ENCODE measurements around the gene STIM2. TPM values are rescaled to one million over a fixed set of nuclear protein-coding genes. Genes with fewer than 3 reads are reported as not detected.

Gene STIM2
- total and polyA plus RNA-seq, 7 donors, result 2.4 to 8.4 (median 4.9) TPM

DNA sequence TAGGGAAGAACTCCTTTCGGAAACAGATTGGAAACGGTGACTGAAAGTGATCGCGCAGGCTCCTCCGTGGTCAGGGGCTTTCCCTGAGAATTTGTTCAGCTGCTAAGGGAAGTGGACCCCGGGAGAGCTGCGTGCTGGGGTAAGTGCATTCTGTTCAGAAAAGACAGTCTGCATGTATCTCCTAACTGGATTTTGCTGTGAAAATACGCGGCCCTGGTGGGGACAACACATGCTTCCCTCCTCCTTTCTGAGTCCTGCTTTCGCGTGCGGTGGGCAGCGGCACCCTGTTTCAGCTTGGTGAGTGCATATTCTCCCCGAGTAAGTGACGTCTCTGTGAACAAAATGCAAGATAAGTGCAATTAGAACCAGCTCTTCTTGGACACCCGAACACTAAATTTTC is 195.6 kb downstream of the STIM2 start:
- intact Hi-C loops (cut with DNase I), result no loop called here
- ATAC-seq (no peak), DNase-seq (no peak)
- Histone ChIP-seq H3K27me3 (ENCODE audit: insufficient read depth in 3 of 3, low read length in 2 of 3) (no peaks in the 10 kb centered on the region), H3K27ac (no peak overlapping the region), H3K4me3 (no peak overlapping the region), H3K36me3 (ENCODE audit: insufficient read depth in 1 of 2, low read depth in 1 of 2) (no peaks in the 10 kb centered on the region), H3K9me3 (no peaks in the 10 kb centered on the region), H3K4me1 (no peaks in the 10 kb centered on the region)
- TF ChIP-seq, protein P1, sequence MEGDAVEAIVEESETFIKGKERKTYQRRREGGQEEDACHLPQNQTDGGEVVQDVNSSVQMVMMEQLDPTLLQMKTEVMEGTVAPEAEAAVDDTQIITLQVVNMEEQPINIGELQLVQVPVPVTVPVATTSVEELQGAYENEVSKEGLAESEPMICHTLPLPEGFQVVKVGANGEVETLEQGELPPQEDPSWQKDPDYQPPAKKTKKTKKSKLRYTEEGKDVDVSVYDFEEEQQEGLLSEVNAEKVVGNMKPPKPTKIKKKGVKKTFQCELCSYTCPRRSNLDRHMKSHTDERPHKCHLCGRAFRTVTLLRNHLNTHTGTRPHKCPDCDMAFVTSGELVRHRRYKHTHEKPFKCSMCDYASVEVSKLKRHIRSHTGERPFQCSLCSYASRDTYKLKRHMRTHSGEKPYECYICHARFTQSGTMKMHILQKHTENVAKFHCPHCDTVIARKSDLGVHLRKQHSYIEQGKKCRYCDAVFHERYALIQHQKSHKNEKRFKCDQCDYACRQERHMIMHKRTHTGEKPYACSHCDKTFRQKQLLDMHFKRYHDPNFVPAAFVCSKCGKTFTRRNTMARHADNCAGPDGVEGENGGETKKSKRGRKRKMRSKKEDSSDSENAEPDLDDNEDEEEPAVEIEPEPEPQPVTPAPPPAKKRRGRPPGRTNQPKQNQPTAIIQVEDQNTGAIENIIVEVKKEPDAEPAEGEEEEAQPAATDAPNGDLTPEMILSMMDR (IDR thresholded peaks at IDR 0.05), result no peak
- WGBS, 3 donors, result 88 to 94% (median 91%) methylated on average over 16 of the region's 16 CpGs

DNA sequence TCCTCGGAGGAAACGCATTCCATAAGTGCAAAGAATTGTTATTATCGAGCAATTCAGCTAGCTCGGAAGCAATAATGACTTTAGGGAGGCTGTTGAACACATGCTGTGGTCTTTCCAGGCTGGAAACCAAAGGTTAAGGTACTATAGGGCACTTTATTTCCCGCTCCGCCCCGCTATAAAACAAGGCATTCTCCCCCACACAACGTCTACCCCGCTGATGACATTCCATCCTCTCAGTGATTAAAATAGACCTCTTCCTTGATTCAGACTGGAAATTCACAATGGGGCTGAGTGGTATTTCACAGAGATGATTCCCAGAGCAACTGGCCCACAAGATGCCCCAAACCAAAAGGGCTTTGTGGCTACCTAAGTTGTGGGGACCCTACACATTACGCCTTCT is 196.4 kb downstream of the STIM2 start:
- no peak for ATAC-seq
- Histone ChIP-seq H3K36me3 (ENCODE audit: insufficient read depth in 1 of 2, low read depth in 1 of 2) (no peaks in the 10 kb centered on the region), H3K4me1 (no peaks in the 10 kb centered on the region), H3K4me3 (no peak overlapping the region), H3K9me3 (no peaks in the 10 kb centered on the region), H3K27ac (no peak overlapping the region), H3K27me3 (ENCODE audit: insufficient read depth in 3 of 3, low read length in 2 of 3) (no peaks in the 10 kb centered on the region)
- no peak for DNase-seq
- WGBS, 3 donors, result 77 to 79% (median 77%) methylated on average over 10 of the region's 10 CpGs
- TF ChIP-seq, protein P1 (IDR thresholded peaks at IDR 0.05), result no peak
- intact Hi-C loops (cut with DNase I), result no loop called here

DNA sequence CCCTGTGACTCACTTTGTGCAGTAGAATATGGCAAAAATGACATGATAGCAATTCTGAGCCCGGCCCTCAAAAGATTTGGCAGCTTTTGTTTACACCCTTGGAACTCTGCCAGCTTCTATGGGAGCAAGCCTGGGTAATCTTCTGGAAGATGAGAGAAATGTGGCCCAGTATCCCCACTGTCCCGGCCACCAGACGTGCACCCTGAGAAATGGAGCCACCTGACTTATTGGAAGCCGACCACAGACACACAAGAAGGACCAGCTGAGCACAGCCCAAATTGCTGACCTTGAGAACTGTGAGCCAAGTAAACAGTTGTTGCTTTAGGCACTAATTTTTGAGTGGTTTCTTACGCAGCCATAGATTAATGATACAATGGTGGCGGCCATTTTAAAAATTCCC is 197.0 kb downstream of the STIM2 start:
- intact Hi-C loops (cut with DNase I), result no loop called here
- TF ChIP-seq, protein P1 (IDR thresholded peaks at IDR 0.05), result no peak
- Histone ChIP-seq H3K27ac (no peak overlapping the region), H3K27me3 (ENCODE audit: insufficient read depth in 3 of 3, low read length in 2 of 3) (no peaks in the 10 kb centered on the region), H3K9me3 (no peaks in the 10 kb centered on the region), H3K4me1 (no peaks in the 10 kb centered on the region), H3K4me3 (no peak overlapping the region), H3K36me3 (ENCODE audit: insufficient read depth in 1 of 2, low read depth in 1 of 2) (no peaks in the 10 kb centered on the region)
- WGBS, 3 donors, result 69 to 71% (median 70%) methylated on average over 6 of the region's 6 CpGs
- ATAC-seq (no peak), DNase-seq (no peak)

DNA sequence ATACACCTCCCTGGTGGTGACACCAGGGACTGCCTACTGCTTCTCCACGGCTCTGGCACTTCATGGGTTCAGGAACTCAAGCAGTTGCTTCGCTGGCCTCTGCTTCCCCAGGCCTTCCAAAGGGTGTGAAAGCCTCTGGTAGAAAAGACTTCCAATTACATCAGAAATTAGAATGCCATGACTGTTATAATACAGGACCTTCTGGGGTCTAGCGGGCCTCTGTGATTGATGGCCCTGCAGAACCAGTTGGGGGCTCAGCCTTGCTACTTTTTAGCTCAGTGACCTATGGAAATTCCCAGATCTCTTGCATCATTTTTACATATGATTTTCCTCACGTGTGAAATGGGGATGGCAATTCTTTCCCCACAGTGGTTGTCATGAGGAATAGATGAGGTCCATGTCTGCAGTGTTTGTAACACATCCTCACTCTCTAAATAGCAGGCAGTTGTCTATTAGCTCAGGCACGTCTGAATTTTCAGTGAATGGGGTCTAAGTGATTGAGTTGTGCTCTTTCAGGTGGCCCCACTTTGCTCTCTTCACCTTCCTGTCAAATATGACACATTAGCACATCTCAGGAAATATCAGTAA is 198.3 kb downstream of the STIM2 start:
- DNase-seq (no peak), ATAC-seq (no peak)
- H3K9me3 ChIP-seq, result no peaks in the 10 kb centered on the region
- no peaks in the 10 kb centered on the region for H3K4me1 ChIP-seq
- no peak overlapping the region for H3K27ac ChIP-seq
- no peaks in the 10 kb centered on the region for H3K27me3 ChIP-seq (ENCODE audit: insufficient read depth in 3 of 3, low read length in 2 of 3)
- H3K4me3 ChIP-seq, result no peak overlapping the region
- no peaks in the 10 kb centered on the region for H3K36me3 ChIP-seq (ENCODE audit: insufficient read depth in 1 of 2, low read depth in 1 of 2)
- TF ChIP-seq, protein P1 (IDR thresholded peaks at IDR 0.05), result no peak
- WGBS, 3 donors, result 38 to 62% (median 52%) methylated on average over 5 of the region's 5 CpGs
- intact Hi-C loops (cut with DNase I), result no loop called here

DNA sequence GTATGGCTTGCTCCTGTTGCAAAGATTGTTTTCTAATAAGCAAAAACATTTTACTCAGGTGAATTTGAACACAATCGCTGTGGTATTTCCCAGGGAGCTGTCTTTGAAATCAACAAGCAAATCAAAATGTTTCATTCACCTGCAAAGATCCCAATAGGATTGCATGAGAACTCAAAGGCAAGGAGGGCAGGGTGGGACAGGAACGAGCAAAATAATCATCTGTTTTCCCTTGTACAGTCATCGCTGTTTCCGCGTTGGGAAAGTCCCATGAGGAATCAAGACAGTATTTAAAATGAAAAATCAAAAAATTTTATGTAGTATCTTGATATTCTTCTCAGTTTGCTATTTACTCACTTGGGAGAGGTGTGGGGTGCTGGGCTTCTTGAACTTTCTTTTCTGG is 198.8 kb downstream of the STIM2 start:
- intact Hi-C loops (cut with DNase I), result no loop called here
- DNase-seq (no peak), ATAC-seq (no peak)
- Histone ChIP-seq H3K4me3 (no peak overlapping the region), H3K36me3 (ENCODE audit: insufficient read depth in 1 of 2, low read depth in 1 of 2) (no peaks in the 10 kb centered on the region), H3K4me1 (no peaks in the 10 kb centered on the region), H3K27ac (no peak overlapping the region), H3K9me3 (no peaks in the 10 kb centered on the region), H3K27me3 (ENCODE audit: insufficient read depth in 3 of 3, low read length in 2 of 3) (no peaks in the 10 kb centered on the region)
- 71 to 72% (median 72%) methylated on average over 5 of the region's 5 CpGs for WGBS, 3 donors
- TF ChIP-seq, protein P1 (IDR thresholded peaks at IDR 0.05), result no peak

All from psoas muscle (tissue), 8 donors.